Upper lobe of right lung (tissue), 1 donor: ENCODE measurements around the gene KIAA0825. TPM values are rescaled to one million over a fixed set of nuclear protein-coding genes. Genes with fewer than 3 reads are reported as not detected.

Experiments used
- ATAC-seq: fragments of 200-7000 bp; cut with Tn5 transposase; one replicate; pipeline ENCODE4 v1.9.1; 2020; ENCODE audit warnings: mild to moderate bottlenecking, moderate library complexity
- DNase-seq: peaks from one replicate; pipeline ENCODE4 v3.0.0-alpha.2; 2020
- H3K27ac ChIP-seq: fragments of 200-600 bp; one replicate; pipeline ENCODE4 v1.8.0; 2022
- H3K27me3 ChIP-seq: fragments of 200-600 bp; one replicate; pipeline ENCODE4 v1.8.0; 2022; ENCODE audit warnings: mild to moderate bottlenecking
- H3K36me3 ChIP-seq: fragments of 200-600 bp; one replicate; pipeline ENCODE4 v1.8.0; 2022
- H3K4me1 ChIP-seq: fragments of 200-600 bp; one replicate; pipeline ENCODE4 v1.8.0; 2022
- H3K4me3 ChIP-seq: fragments of 200-600 bp; one replicate; pipeline ENCODE4 v1.8.0; 2022; ENCODE audit warnings: mild to moderate bottlenecking
- H3K9me3 ChIP-seq: fragments of 200-600 bp; one replicate; pipeline ENCODE4 v1.8.0; 2022
- intact Hi-C: fragments of 100-400 bp; cut with DNase I; formaldehyde crosslinking; loops from one replicate; pipeline ENCODE4 v1.11.0; 2022
- total RNA-seq: library from RNA; stranded (reverse); fragmentation: NEBNext Ultra II Directional; extraction: Animal tissue kit (Norgen Biotek cat#: 25700); gene quantifications from one replicate; pipeline ENCODE4 v1.2.1, GENCODE V29; 2021
- TF ChIP-seq, protein P1 (sequence below): fragments of 200-600 bp; IDR thresholded peaks from one replicate; pipeline ENCODE4 v1.8.0; 2022; ENCODE audit warnings: antibody characterized with exemption
- donor health status: DM: no; HTN: yes; CAD: no; lungs with severe emphysema.

KIAA0825 gene
- total RNA-seq, 1 donor from 2014 or later, result 4.4 TPM

GRCh38 chr5:94658272-94658671 is 39.9 kb upstream of the KIAA0825 start:
- H3K9me3 ChIP-seq, result peaks cover 9% of the 10 kb centered on the region
- DNase-seq (no peak), ATAC-seq (no peak)
- H3K4me3 ChIP-seq, result no peak overlapping the region
- H3K27ac ChIP-seq, result no peak overlapping the region
- intact Hi-C loops, result no loop called here
- no peaks in the 10 kb centered on the region for H3K4me1 ChIP-seq
- H3K36me3 ChIP-seq, result no peaks in the 10 kb centered on the region
- TF ChIP-seq, protein P1, sequence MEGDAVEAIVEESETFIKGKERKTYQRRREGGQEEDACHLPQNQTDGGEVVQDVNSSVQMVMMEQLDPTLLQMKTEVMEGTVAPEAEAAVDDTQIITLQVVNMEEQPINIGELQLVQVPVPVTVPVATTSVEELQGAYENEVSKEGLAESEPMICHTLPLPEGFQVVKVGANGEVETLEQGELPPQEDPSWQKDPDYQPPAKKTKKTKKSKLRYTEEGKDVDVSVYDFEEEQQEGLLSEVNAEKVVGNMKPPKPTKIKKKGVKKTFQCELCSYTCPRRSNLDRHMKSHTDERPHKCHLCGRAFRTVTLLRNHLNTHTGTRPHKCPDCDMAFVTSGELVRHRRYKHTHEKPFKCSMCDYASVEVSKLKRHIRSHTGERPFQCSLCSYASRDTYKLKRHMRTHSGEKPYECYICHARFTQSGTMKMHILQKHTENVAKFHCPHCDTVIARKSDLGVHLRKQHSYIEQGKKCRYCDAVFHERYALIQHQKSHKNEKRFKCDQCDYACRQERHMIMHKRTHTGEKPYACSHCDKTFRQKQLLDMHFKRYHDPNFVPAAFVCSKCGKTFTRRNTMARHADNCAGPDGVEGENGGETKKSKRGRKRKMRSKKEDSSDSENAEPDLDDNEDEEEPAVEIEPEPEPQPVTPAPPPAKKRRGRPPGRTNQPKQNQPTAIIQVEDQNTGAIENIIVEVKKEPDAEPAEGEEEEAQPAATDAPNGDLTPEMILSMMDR, result no peak
- no peaks in the 10 kb centered on the region for H3K27me3 ChIP-seq

- ATAC-seq, result no peak
- no peak overlapping the region for H3K4me3 ChIP-seq
These were observed 31.5 kb upstream of the KIAA0825 start for GRCh38 chr5:94649874-94650273.

GRCh38 chr5:94646758-94647157 is 28.4 kb upstream of the KIAA0825 start:
- Histone ChIP-seq H3K36me3 (no peaks in the 10 kb centered on the region), H3K27me3 (no peaks in the 10 kb centered on the region), H3K9me3 (no peaks in the 10 kb centered on the region), H3K4me1 (no peaks in the 10 kb centered on the region), H3K27ac (no peak overlapping the region), H3K4me3 (no peak overlapping the region)
- intact Hi-C loops, result no loop called here
- TF ChIP-seq, protein P1, result no peak
- DNase-seq (no peak), ATAC-seq (no peak)

More at GRCh38 chr5:94649874-94650273, 31.5 kb upstream of the KIAA0825 start:
- Histone ChIP-seq H3K36me3 (no peaks in the 10 kb centered on the region), H3K9me3 (no peaks in the 10 kb centered on the region), H3K4me1 (no peaks in the 10 kb centered on the region), H3K27me3 (no peaks in the 10 kb centered on the region), H3K27ac (no peak overlapping the region)
- intact Hi-C loops, result no loop called here
- TF ChIP-seq, protein P1, result no peak
- no peak for DNase-seq

DNA sequence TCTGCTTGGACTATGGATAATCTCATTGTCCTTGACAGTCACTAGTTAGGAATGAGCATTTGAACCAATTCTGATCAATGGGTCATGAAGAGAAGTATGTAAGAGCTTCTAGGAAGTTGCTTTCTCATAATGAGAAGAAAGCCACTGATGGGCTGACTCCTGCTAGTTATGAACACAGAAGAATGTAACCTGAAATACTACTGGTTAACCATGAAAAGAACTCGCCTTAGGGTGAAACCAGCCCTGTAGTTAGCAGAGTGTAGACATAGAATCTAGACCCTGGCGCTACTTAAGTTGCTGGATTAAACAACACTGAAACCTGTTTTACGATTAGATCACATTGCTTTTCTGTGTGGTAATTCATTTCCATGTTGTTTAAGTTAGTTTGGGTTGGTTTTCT is 26.6 kb upstream of the KIAA0825 start:
- no peak for ATAC-seq
- intact Hi-C loops, result no loop called here
- Histone ChIP-seq H3K4me1 (no peaks in the 10 kb centered on the region), H3K27me3 (no peaks in the 10 kb centered on the region), H3K27ac (no peak overlapping the region), H3K36me3 (no peaks in the 10 kb centered on the region), H3K4me3 (no peak overlapping the region), H3K9me3 (peaks cover 5% of the 10 kb centered on the region)
- no peak for DNase-seq
- TF ChIP-seq, protein P1, result no peak

DNA sequence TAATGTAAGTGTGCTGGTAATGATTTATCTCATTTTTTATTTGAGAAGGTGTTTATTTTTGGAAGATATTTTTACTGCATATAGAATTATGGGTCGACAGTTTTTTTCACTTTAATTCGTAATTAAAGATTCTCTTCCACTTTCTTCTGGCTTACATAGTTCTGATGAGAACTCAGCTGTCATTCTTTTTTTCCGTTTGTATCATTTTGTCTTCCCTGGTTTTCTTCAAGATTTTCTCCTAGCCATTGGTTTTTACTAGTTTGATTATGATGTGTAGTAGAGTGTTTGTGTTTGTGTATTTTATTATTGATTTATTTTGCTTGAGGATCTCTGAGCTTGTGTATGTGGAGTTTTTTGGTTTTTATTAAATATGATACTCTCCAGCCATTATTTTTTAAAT is 21.8 kb upstream of the KIAA0825 start:
- H3K4me1 ChIP-seq, result no peaks in the 10 kb centered on the region
- H3K36me3 ChIP-seq, result no peaks in the 10 kb centered on the region
- ATAC-seq, result no peak
- DNase-seq, result no peak
- no peaks in the 10 kb centered on the region for H3K27me3 ChIP-seq
- no peak overlapping the region for H3K4me3 ChIP-seq
- TF ChIP-seq, protein P1, result no peak
- H3K27ac ChIP-seq, result no peak overlapping the region
- intact Hi-C loops, result no loop called here
- peaks cover 11% of the 10 kb centered on the region for H3K9me3 ChIP-seq

DNA sequence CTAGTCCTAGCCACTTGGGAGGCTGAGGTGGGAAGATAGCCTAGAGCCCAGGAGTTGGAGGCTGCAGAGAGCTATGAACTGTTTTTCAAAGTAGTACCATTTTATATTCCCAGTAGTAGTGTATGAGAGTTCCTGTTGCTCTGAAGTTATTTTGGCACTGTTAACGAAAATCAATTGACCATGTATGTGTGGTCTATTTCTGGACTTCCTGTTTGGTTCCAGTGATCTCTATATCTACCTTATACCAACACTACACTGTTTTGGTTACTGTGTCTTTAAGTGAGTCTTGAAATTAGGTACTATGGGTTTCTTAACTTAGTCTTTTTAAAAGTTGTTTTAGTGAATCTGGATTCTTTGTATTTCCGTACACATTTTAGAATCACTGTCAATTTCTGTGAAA is 13.6 kb upstream of the KIAA0825 start:
- Histone ChIP-seq H3K9me3 (peaks cover 6% of the 10 kb centered on the region), H3K27ac (no peak overlapping the region), H3K4me1 (no peaks in the 10 kb centered on the region), H3K27me3 (no peaks in the 10 kb centered on the region), H3K4me3 (no peak overlapping the region), H3K36me3 (peaks cover 11% of the 10 kb centered on the region)
- TF ChIP-seq, protein P1, result no peak
- ATAC-seq, result no peak
- no peak for DNase-seq
- intact Hi-C loops, result no loop called here
